Activated naive CD4-positive, alpha-beta T cell treated with anti-CD3 and anti-CD28 coated beads, Interleukin-2, amount 10 ng/mL, durations not matched to agents 7 days and 5 days (primary cell): ENCODE results near the gene PHLPP2.
"Not testable (repeated sequence)": the region's sequence is repeated elsewhere in the genome, so short reads cannot be mapped to it uniquely, and the experiment has no call there.

Experiments
- CTCF ChIA-PET: fragments of 350-600 bp; sonication (Branson Sonifier 250); formaldehyde crosslinking; loops from one replicate; lab custom pipeline; 2021; ENCODE audit warnings: antibody characterized with exemption; lab: Charles Lee
- DNase-seq: peaks from one replicate; pipeline ENCODE4 v3.0.0-alpha.2; 2020
- H3K27ac Mint-ChIP-seq: one replicate; pipeline ENCODE4 v1.8.0; 2021; ENCODE audit warnings: mild to moderate bottlenecking, moderate library complexity, mixed read lengths
- H3K27me3 Mint-ChIP-seq: one replicate; pipeline ENCODE4 v1.8.0; 2021; ENCODE audit warnings: mild to moderate bottlenecking, mixed read lengths
- H3K36me3 Mint-ChIP-seq: one replicate; pipeline ENCODE4 v1.8.0; 2021; ENCODE audit warnings: mixed read lengths
- H3K4me1 Mint-ChIP-seq: one replicate; pipeline ENCODE4 v1.8.0; 2021; ENCODE audit warnings: mixed read lengths
- H3K4me3 Mint-ChIP-seq: one replicate; pipeline ENCODE4 v1.8.0; 2021; ENCODE audit warnings: mild to moderate bottlenecking, moderate library complexity, mixed read lengths
- H3K9me3 Mint-ChIP-seq: one replicate; pipeline ENCODE4 v1.8.0; 2021; ENCODE audit warnings: mixed read lengths

The PHLPP2 gene

GRCh38 chr16:71609066-71609465, 115.4 kb downstream of the PHLPP2 start:
- Mint-ChIP-seq H3K36me3 (no peaks in the 10 kb centered on the region), H3K9me3 (no peaks in the 10 kb centered on the region), H3K27ac (no peak overlapping the region), H3K4me1 (peaks cover 4% of the 10 kb centered on the region), H3K4me3 (no peak overlapping the region), H3K27me3 (peaks cover 38% of the 10 kb centered on the region)
- CTCF ChIA-PET, result interaction anchor here (0.8 to 5.4 kb wide), 7 partner anchors 36 to 353 kb away, joined by 3 to 73 read pairs (median 26); no protein-coding TSS in a partner anchor
- DNase-seq, result no peak

DNA sequence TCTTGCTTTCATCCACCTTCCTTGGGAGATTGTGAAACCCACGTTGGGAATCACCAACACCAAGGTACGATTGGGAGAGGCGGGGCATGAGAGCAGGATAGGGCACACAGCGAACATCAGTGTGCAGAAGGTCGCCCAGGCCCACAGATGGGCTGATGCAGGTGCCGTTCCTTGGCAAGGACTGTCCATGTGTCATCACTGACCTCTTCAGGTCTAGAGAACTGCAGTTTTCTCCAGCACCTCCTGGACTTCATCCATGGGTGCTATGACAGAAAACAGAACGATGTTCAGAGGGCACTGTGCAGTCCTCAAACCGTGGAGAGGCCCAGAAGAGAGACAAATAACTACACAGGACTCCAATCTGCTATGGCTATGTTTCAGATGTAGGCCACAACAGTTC, 123.7 kb downstream of the PHLPP2 start:
- H3K36me3 Mint-ChIP-seq, result no peaks in the 10 kb centered on the region
- H3K4me1 Mint-ChIP-seq, result no peaks in the 10 kb centered on the region
- CTCF ChIA-PET, result no interaction called here
- peaks cover 11% of the 10 kb centered on the region for H3K27me3 Mint-ChIP-seq
- no peak for DNase-seq
- no peak overlapping the region for H3K27ac Mint-ChIP-seq
- no peaks in the 10 kb centered on the region for H3K9me3 Mint-ChIP-seq
- H3K4me3 Mint-ChIP-seq, result no peak overlapping the region

- DNase-seq, H3K4me3 Mint-ChIP-seq, CTCF ChIA-PET, H3K36me3 Mint-ChIP-seq, H3K9me3 Mint-ChIP-seq, H3K27ac Mint-ChIP-seq, H3K4me1 Mint-ChIP-seq: not testable (repeated sequence)
- H3K27me3 Mint-ChIP-seq, result peaks cover 18% of the 10 kb centered on the region
Observed at GRCh38 chr16:71598426-71598825, 126.1 kb downstream of the PHLPP2 start.

GRCh38 chr16:71595340-71595826, 129.1 kb downstream of the PHLPP2 start:
- H3K27ac Mint-ChIP-seq, H3K36me3 Mint-ChIP-seq, H3K4me3 Mint-ChIP-seq, H3K9me3 Mint-ChIP-seq, H3K4me1 Mint-ChIP-seq, DNase-seq, CTCF ChIA-PET: not testable (repeated sequence)
- H3K27me3 Mint-ChIP-seq, result peaks cover 28% of the 10 kb centered on the region
